Testis (tissue), 3 donors: ENCODE data around the gene SMARCD1. TPM values are rescaled to one million over a fixed set of nuclear protein-coding genes. Genes with fewer than 3 reads are reported as not detected.

Experiments
- DNase-seq: peaks from one replicate; pipeline ENCODE4 v3.0.0-alpha.2; 2019
- H3K27ac ChIP-seq, 2 donors: fragments of 200-600 bp; sonication (generic); one replicate each; pipeline ENCODE4 v1.5.1; 2019
- H3K27me3 ChIP-seq: fragments of 200-600 bp; sonication (generic); one replicate; pipeline ENCODE4 v1.5.1; 2019
- H3K36me3 ChIP-seq: fragments of 200-600 bp; sonication (generic); one replicate; pipeline ENCODE4 v1.5.1; 2017; ENCODE audit warnings: low read depth; ENCODE audit errors: missing control alignments
- H3K4me1 ChIP-seq: fragments of 200-600 bp; sonication (generic); one replicate; pipeline ENCODE4 v1.5.1; 2019
- H3K4me3 ChIP-seq, 2 donors: fragments of 200-600 bp; sonication (generic); one replicate each; pipeline ENCODE4 v1.5.1; 2017 to 2019
- H3K9me3 ChIP-seq: fragments of 200-600 bp; sonication (generic); one replicate; pipeline ENCODE4 v1.5.1; 2017
- CTCF ChIP-seq, 3 experiments: fragments of 450-650 bp in 2 of 3; fragments of 200-600 bp in 1 of 3; sonication (generic) in 1 of 3; IDR thresholded peaks; one replicate each; pipeline ENCODE4 v1.5.1; 2016 to 2019; ENCODE audit warnings: antibody characterized with exemption in 3 of 3, mild to moderate bottlenecking in 2 of 3, moderate library complexity in 1 of 3
- POLR2A ChIP-seq: fragments of 450-650 bp; IDR thresholded peaks from one replicate; pipeline ENCODE4 v1.6.1; 2017; ENCODE audit warnings: antibody characterized with exemption, mild to moderate bottlenecking, moderate library complexity
- WGBS, 2 donors: methylation state at CpG; one replicate each; pipeline ENCODE4 v1.1.5; 2018; 5-methylcytosine and 5-hydroxymethylcytosine counted together
- intact Hi-C: fragments of 100-400 bp; cut with DNase I; formaldehyde crosslinking; loops from one replicate; pipeline ENCODE4 v1.15.1; 2023; ENCODE audit warnings: low total_unique reads
- polyA plus RNA-seq: library from polyadenylated mRNA; stranded (reverse); fragments of 350-450 nt; fragmentation: Illumina TruSeq; extraction: RNeasy Lipid Tissue Mini Kit (QIAGEN cat#74804); gene quantifications from one replicate; pipeline ENCODE4 v1.2.3, GENCODE V29; 2014; ENCODE audit warnings: low read depth, low replicate concordance; ENCODE audit not compliant: insufficient read depth
- total RNA-seq, 2 donors: library from RNA; depleted of rRNA; stranded (reverse); fragments of >200 nt; gene quantifications; one replicate each; pipeline ENCODE4 v1.2.3, GENCODE V29; 2016

SMARCD1 gene
- total and polyA plus RNA-seq, 3 donors from 2014 or later = 67.3 to 99.0 (median 87.6) TPM

- Histone ChIP-seq H3K27me3 (no peaks in the 10 kb centered on the region), H3K27ac (no peak overlapping the region), H3K4me3 (no peak overlapping the region), H3K36me3 (no peaks in the 10 kb centered on the region), H3K4me1 (no peaks in the 10 kb centered on the region), H3K9me3 (no peaks in the 10 kb centered on the region)
- intact Hi-C loops = no loop called here
- no peak for TF ChIP-seq CTCF (IDR thresholded peaks at IDR 0.05)
- TF ChIP-seq POLR2A = no peak
- DNase-seq = no peak
- 74 to 97% methylated on average over 2 of the region's 2 CpGs for WGBS, 2 donors
These were observed 42.4 kb downstream of the SMARCD1 start for GRCh38 chr12:50127546-50127945.

GRCh38 chr12:50129290-50129689, 44.1 kb downstream of the SMARCD1 start:
- no peak for DNase-seq
- intact Hi-C loops = no loop called here
- 74 to 77% methylated on average over 4 of the region's 4 CpGs for whole genome bisulfite sequencing, 2 donors
- no peak for TF ChIP-seq POLR2A
- no peak for TF ChIP-seq CTCF (IDR thresholded peaks at IDR 0.05)
- no peaks in the 10 kb centered on the region for H3K27me3 ChIP-seq
- H3K4me3 ChIP-seq = no peak overlapping the region
- H3K9me3 ChIP-seq = no peaks in the 10 kb centered on the region
- H3K27ac ChIP-seq = no peak overlapping the region
- H3K4me1 ChIP-seq = no peaks in the 10 kb centered on the region
- H3K36me3 ChIP-seq = no peaks in the 10 kb centered on the region

DNA sequence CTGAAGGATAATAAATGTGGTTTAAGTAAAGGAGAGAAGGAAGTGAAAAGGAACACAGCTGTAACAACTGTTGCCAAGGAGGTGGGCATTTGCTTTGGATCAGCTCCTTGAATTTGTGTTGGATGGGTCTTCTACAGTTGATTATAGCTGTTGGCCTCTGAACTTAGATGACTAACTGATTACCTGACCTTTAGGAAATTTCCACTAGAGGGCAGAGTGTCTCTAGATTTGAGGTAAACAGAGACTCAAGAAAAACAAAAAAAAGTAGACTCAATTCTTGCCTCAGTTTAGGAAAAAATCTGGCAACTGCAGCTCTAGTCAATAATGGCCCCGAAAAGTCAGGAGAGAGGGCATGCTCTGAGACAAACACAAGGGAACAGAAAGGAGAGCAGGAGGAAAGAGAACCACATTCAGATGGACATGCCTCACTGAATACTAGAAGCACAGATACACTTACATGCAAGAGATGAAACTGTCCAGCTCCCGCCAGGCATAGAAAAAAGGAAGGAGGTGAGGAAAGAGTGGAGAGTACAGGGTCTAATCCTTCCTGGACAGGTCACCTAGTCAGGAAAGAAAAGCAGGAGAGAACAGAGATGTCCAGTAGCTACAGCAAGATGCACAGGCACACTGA, 47.5 kb downstream of the SMARCD1 start:
- no peak for DNase-seq
- Histone ChIP-seq H3K4me1 (no peaks in the 10 kb centered on the region), H3K27me3 (no peaks in the 10 kb centered on the region), H3K27ac (no peak overlapping the region), H3K4me3 (no peak overlapping the region), H3K9me3 (no peaks in the 10 kb centered on the region), H3K36me3 (no peaks in the 10 kb centered on the region)
- WGBS, 2 donors = 74 to 82% methylated on average over 2 of the region's 2 CpGs
- intact Hi-C loops = no loop called here
- no peak for TF ChIP-seq POLR2A
- peak in 2 of 3 experiments; percentile 28 to 63 for TF ChIP-seq CTCF (IDR thresholded peaks at IDR 0.05)

DNA sequence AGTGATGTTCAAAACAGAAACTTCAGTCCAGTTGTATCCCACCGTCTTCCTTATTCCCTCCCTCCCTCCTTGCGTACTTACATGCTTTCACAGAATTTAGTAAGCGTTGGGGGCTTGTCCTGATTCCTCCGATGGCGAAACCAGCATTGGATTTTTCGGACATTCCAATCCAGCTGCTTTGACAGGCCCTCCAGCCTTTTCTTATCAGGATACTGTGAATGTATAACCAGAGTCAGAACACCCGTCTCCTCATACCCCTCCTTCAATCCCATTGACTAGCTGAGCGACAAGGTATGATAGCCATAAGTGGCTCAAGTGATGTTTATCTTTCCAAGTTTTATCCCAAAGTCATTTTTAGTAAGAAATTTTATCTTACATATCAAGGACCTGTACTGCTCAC, 57.9 kb downstream of the SMARCD1 start:
- no peaks in the 10 kb centered on the region for H3K27me3 ChIP-seq
- intact Hi-C loops = no loop called here
- no peaks in the 10 kb centered on the region for H3K36me3 ChIP-seq
- H3K9me3 ChIP-seq = no peaks in the 10 kb centered on the region
- no peak overlapping the region for H3K4me3 ChIP-seq
- no peak overlapping the region for H3K27ac ChIP-seq
- TF ChIP-seq POLR2A (no peak), CTCF (IDR thresholded peaks at IDR 0.05) (no peak)
- no peaks in the 10 kb centered on the region for H3K4me1 ChIP-seq
- 88 to 93% methylated on average over 8 of the region's 8 CpGs for WGBS, 2 donors
- DNase-seq = no peak

- Histone ChIP-seq H3K4me1 (no peaks in the 10 kb centered on the region), H3K36me3 (no peaks in the 10 kb centered on the region), H3K9me3 (no peaks in the 10 kb centered on the region), H3K4me3 (no peak overlapping the region), H3K27ac (no peak overlapping the region), H3K27me3 (no peaks in the 10 kb centered on the region)
- 52 to 57% methylated on average over 2 of the region's 2 CpGs for WGBS, 2 donors
- intact Hi-C loops = no loop called here
- no peak for TF ChIP-seq CTCF (IDR thresholded peaks at IDR 0.05)
- no peak for TF ChIP-seq POLR2A
- no peak for DNase-seq
These were observed 60.3 kb downstream of the SMARCD1 start for GRCh38 chr12:50145439-50145838.
